Smooth muscle cell (in vitro differentiated cells): ENCODE results near the gene MCRS1. TPM values are rescaled to one million over a fixed set of nuclear protein-coding genes. Genes with fewer than 3 reads are reported as not detected.

Source experiments
- polyA plus RNA-seq: library from polyadenylated mRNA; unstranded; fragments of >200 nt; fragmentation: Nextera tagmentation; extraction: Ambion mirVana; gene quantifications from 2 replicates; pipeline ENCODE4 v1.2.1, GENCODE V29; 2016
- small RNA-seq: library from RNA; depleted of rRNA; stranded (forward); fragments of <200 nt; gene quantifications from one replicate; pipeline ENCODE3, GENCODE V24; 2014
- total RNA-seq: library from RNA; depleted of rRNA; stranded (reverse); fragments of >200 nt; gene quantifications from 2 replicates; pipeline ENCODE4 v1.2.3, GENCODE V29; 2014

The MCRS1 gene
- total and polyA plus RNA-seq, 2 experiments from 2014 or later = 41.4 to 54.4 TPM

Small RNA genes within 50 kb of the gene (small RNA-seq; reads per million reads assigned to genes)
- gene POLR2KP1 (not detected), gene RNU6-834P (not detected)

Other genes with a start within 250 kb of the MCRS1 start
- gene TROAP, start 244.9 kb downstream of the MCRS1 start, total RNA-seq = 2.6 and 3.7 TPM in 2 replicates
- 8.5 and 10.2 TPM in 2 replicates for gene TROAP, start 244.9 kb downstream of the MCRS1 start, polyA plus RNA-seq
- gene C1QL4, start 231.0 kb downstream of the MCRS1 start, total RNA-seq = not detected in 2 replicates
- gene C1QL4, start 231.0 kb downstream of the MCRS1 start, polyA plus RNA-seq = 0.09 TPM in 1 of 2 replicates, not detected in the other
- 0.09 and 1.1 TPM in 2 replicates for gene DNAJC22, start 221.3 kb downstream of the MCRS1 start, total RNA-seq
- gene DNAJC22, start 221.3 kb downstream of the MCRS1 start, polyA plus RNA-seq = 1.8 and 2.4 TPM in 2 replicates
- gene SPATS2, start 200.7 kb downstream of the MCRS1 start, total RNA-seq = 32.0 and 35.6 TPM in 2 replicates
- 33.6 and 39.0 TPM in 2 replicates for gene SPATS2, start 200.7 kb downstream of the MCRS1 start, polyA plus RNA-seq
- 0.09 and 0.40 TPM in 2 replicates for gene KCNH3, start 29.1 kb downstream of the MCRS1 start, total RNA-seq
- gene KCNH3, start 29.1 kb downstream of the MCRS1 start, polyA plus RNA-seq = 0.19 and 0.94 TPM in 2 replicates
- 0.09 and 1.3 TPM in 2 replicates for gene FAM186B, start 37.5 kb upstream of the MCRS1 start, total RNA-seq
- gene FAM186B, start 37.5 kb upstream of the MCRS1 start, polyA plus RNA-seq = 0.18 and 0.26 TPM in 2 replicates
- 5.7 and 6.2 TPM in 2 replicates for gene PRPF40B, start 55.4 kb upstream of the MCRS1 start, total RNA-seq
- gene PRPF40B, start 55.4 kb upstream of the MCRS1 start, polyA plus RNA-seq = 19.8 and 22.8 TPM in 2 replicates
- gene FMNL3, start 139.3 kb upstream of the MCRS1 start, total RNA-seq = 18.3 and 20.8 TPM in 2 replicates
- 19.7 and 21.7 TPM in 2 replicates for gene FMNL3, start 139.3 kb upstream of the MCRS1 start, polyA plus RNA-seq
- 677 and 679 TPM in 2 replicates for gene TMBIM6, start 173.4 kb upstream of the MCRS1 start, total RNA-seq
- 611 and 663 TPM in 2 replicates for gene TMBIM6, start 173.4 kb upstream of the MCRS1 start, polyA plus RNA-seq